Right lobe of liver (tissue), 6 donors: Measurements from ENCODE around the gene EML3. TPM values are rescaled to one million over a fixed set of nuclear protein-coding genes. Genes with fewer than 3 reads are reported as not detected.

ENCODE experiments used
- ATAC-seq, 4 donors: fragments of 200-7000 bp; cut with Tn5 transposase; one replicate each; pipeline ENCODE4 v1.9.1; 2020; ENCODE audit warnings: mild to moderate bottlenecking in 4 of 4, moderate library complexity in 4 of 4
- DNase-seq, 3 donors: peaks; one replicate each; pipeline ENCODE4 v3.0.0-alpha.2; 2020
- H3K27ac ChIP-seq, 3 donors: fragments of 200-600 bp; one replicate each; pipeline ENCODE4 v1.8.0; 2022
- H3K27me3 ChIP-seq, 2 donors: fragments of 200-600 bp; one replicate each; pipeline ENCODE4 v1.8.0; 2022
- H3K36me3 ChIP-seq, 4 donors: fragments of 200-600 bp; sonication (generic) in 1 of 4; one replicate each; pipeline versions ENCODE4 v1.5.1 to v1.8.0; 2017 to 2022; ENCODE audit warnings: control low read depth in 1 of 4
- H3K4me1 ChIP-seq, 4 donors: fragments of 200-600 bp; sonication (generic) in 1 of 4; one replicate each; pipeline versions ENCODE4 v1.5.1 to v1.8.0; 2017 to 2022; ENCODE audit warnings: control low read depth in 1 of 4
- H3K4me3 ChIP-seq, 3 donors: fragments of 200-600 bp; one replicate each; pipeline ENCODE4 v1.8.0; 2022
- H3K9me3 ChIP-seq, 4 donors: fragments of 200-600 bp; sonication (generic) in 1 of 4; one replicate each; pipeline versions ENCODE4 v1.5.1 to v1.8.0; 2017 to 2022; ENCODE audit warnings: control low read depth in 1 of 4
- POLR2A ChIP-seq: fragments of 450-650 bp; IDR thresholded peaks from one replicate; pipeline ENCODE4 v1.6.1; 2017; ENCODE audit warnings: antibody characterized with exemption, mild to moderate bottlenecking
- WGBS: methylation state at CpG from one replicate; pipeline ENCODE4 v1.1.6; 2018; ENCODE audit warnings: low coverage, low lambda C conversion rate; ENCODE audit not compliant: insufficient coverage; ENCODE audit errors: missing lambda C conversion rate; 5-methylcytosine and 5-hydroxymethylcytosine counted together
- intact Hi-C, 2 donors: fragments of 100-400 bp; cut with DNase I; formaldehyde crosslinking; loops; one replicate each; pipeline versions ENCODE4 v1.11.2 to v1.14.1; 2022
- total RNA-seq, 6 experiments: library from RNA; depleted of rRNA in 2 of 6; stranded (reverse); fragments of >200 nt in 2 of 6; fragmentation: NEBNext Ultra II Directional in 3 of 6; extraction: Animal tissue kit (Norgen Biotek cat#: 25700) in 3 of 6; gene quantifications; one replicate each; pipeline versions ENCODE4 v1.1.0 to v1.2.4, GENCODE V29; 2016 to 2023
- TF ChIP-seq, protein P1 (sequence below), 4 donors: fragments of 200-600 bp in 3 of 4; fragments of 450-650 bp in 1 of 4; IDR thresholded peaks; one replicate each; pipeline versions ENCODE4 v1.5.1 to v1.8.0; 2016 to 2022; ENCODE audit warnings: antibody characterized with exemption in 4 of 4, mild to moderate bottlenecking in 2 of 4
- donor health status: DM: no; HTN: yes; CAD: no.
- donor health status: DM: no; HTN: no; CAD: no.
- donor health status: DM: no; HTN: no; CAD: no.
- donor health status: DM: no; HTN: yes; CAD: no.
- donor health status: DM: no; HTN: yes; CAD: no.

Gene EML3
- total RNA-seq, 6 experiments from 2014 or later, result 19.1 to 36.4 (median 22.7) TPM

DNA sequence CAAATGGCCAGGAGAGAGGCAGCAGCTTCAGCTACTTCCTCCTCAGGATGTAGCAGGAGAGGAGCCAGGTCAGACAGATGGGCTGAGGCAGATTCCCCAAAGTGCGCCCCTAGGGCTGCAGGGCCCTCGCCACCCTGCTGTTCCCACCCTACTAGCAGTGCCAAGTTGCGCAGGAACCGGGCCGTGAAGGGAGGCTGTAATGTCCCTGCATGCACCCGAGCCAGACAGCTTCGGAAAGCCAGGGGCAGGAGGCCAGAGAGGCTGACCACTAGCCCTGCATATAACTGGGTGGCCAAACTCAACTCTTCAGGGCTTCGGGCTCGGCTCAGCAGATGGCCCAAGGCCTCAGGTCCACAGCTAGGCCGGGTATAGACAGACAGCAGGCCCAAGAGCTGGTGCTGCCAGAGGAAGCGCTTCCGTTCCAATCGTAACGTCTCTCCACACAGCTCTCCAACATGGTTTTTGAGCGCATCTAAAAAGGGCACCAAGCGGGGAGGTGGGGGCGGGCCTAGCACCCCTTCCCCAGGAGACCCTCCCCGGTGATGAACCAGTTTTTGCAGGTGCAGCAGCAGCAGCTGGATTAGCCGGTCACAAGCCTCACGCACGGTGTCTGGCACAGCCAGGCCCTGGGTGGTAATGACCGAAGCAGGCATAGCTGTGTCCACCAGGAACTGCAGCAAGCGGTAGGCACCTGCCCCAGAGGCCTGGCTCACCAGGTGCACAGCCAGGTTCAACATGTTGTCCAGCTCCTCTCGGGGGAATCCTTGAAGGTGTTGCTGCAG lies 35.8 kb upstream of the EML3 start:
- Histone ChIP-seq H3K36me3 (peaks cover 0 to 18% (median 5%) of the 10 kb centered on the region in 4 donors), H3K27me3 (no peaks in the 10 kb centered on the region), H3K9me3 (no peaks in the 10 kb centered on the region), H3K27ac (no peak overlapping the region), H3K4me1 (peaks cover 0 to 29% (median 8%) of the 10 kb centered on the region in 4 donors), H3K4me3 (no peak overlapping the region)
- intact Hi-C loops, result no loop called here
- WGBS, result 89% methylated on average over 6 of the region's 24 CpGs
- DNase-seq (no peak), ATAC-seq (no peak)
- no peak for TF ChIP-seq POLR2A
- TF ChIP-seq, protein P1, sequence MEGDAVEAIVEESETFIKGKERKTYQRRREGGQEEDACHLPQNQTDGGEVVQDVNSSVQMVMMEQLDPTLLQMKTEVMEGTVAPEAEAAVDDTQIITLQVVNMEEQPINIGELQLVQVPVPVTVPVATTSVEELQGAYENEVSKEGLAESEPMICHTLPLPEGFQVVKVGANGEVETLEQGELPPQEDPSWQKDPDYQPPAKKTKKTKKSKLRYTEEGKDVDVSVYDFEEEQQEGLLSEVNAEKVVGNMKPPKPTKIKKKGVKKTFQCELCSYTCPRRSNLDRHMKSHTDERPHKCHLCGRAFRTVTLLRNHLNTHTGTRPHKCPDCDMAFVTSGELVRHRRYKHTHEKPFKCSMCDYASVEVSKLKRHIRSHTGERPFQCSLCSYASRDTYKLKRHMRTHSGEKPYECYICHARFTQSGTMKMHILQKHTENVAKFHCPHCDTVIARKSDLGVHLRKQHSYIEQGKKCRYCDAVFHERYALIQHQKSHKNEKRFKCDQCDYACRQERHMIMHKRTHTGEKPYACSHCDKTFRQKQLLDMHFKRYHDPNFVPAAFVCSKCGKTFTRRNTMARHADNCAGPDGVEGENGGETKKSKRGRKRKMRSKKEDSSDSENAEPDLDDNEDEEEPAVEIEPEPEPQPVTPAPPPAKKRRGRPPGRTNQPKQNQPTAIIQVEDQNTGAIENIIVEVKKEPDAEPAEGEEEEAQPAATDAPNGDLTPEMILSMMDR (IDR thresholded peaks at IDR 0.05), result no peak

DNA sequence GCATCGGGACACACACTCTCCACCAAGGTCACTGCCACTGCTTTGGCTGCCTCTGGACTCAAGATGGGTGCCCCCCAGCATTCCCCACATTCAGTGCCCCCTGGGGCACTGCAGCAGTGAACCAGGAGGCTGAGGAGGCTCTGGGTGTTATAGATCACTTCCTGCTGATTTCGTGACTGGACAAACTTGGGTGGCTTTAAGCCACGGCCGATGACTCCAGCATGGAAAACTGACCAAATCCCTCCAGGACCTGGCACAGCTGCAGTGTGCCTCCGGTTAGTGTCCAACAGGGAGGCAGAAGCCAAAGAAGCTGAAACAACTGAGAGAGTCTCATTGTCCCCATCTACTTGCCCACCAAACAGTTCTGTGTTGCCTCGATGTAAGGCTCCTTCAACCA lies 35.0 kb upstream of the EML3 start:
- DNase-seq (no peak), ATAC-seq (no peak)
- H3K4me1 ChIP-seq, result peaks cover 0 to 28% (median 8%) of the 10 kb centered on the region in 4 donors
- H3K4me3 ChIP-seq, result no peak overlapping the region
- no peaks in the 10 kb centered on the region for H3K9me3 ChIP-seq
- 80% methylated on average over 3 of the region's 6 CpGs for WGBS
- no peak overlapping the region for H3K27ac ChIP-seq
- intact Hi-C loops, result no loop called here
- TF ChIP-seq, protein P1 (IDR thresholded peaks at IDR 0.05), result no peak
- TF ChIP-seq POLR2A, result no peak
- H3K36me3 ChIP-seq, result peaks cover 0 to 25% (median 9%) of the 10 kb centered on the region in 4 donors
- no peaks in the 10 kb centered on the region for H3K27me3 ChIP-seq

DNA sequence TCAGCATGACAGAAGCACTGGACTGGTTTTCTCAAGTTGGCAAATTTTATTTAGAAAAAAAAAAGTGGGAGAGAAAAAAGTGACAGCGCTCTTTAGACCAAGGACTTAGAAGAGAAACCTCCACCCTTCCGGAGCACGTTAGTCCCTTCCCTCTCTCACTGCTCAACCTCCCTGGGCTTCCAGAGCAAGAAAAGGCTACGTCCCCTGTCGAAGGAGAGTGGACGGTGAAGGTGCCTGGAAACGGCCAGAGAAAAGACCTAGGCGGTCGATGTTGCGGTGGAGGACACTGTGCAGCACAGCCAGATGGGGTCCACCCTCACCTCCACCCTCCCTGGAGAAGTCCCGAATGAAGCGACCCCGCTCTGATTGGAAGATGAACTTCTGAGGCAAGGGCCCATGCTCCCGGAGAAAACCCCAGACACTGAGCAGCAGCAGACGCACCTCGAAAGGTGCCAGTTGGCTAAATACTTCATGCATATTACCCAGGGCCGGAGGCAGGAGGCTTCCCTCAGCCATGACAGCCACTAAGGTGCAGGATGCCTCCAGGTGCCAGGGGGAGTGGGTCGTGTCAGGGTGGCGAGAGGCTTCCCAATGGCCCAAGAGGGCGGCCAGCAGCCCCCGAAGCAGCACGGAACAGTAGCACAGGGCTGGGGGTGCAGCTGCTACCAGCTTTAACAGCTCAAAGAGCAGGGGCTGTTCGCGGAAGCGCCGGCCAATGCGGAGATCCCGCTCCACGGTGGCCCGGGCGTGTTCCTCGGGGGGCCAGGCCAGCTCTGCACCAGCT lies 34.4 kb upstream of the EML3 start:
- TF ChIP-seq, protein P1 (IDR thresholded peaks at IDR 0.05), result no peak
- TF ChIP-seq POLR2A, result no peak
- peak overlapping the region in 2 of 3 donors; percentile 20 to 55 for H3K27ac ChIP-seq
- H3K4me3 ChIP-seq, result peak overlapping the region in 2 of 3 donors; percentile 21 to 98
- no peaks in the 10 kb centered on the region for H3K27me3 ChIP-seq
- 25% methylated on average over 11 of the region's 32 CpGs for WGBS
- peaks cover 0 to 26% (median 11%) of the 10 kb centered on the region in 4 donors for H3K36me3 ChIP-seq
- intact Hi-C loops, result no loop called here
- DNase-seq (peak in 1 of 3 donors; percentile 52), ATAC-seq (peak in 1 of 4 donors; percentile 6)
- H3K4me1 ChIP-seq, result peaks cover 0 to 22% (median 8%) of the 10 kb centered on the region in 4 donors
- H3K9me3 ChIP-seq, result no peaks in the 10 kb centered on the region

DNA sequence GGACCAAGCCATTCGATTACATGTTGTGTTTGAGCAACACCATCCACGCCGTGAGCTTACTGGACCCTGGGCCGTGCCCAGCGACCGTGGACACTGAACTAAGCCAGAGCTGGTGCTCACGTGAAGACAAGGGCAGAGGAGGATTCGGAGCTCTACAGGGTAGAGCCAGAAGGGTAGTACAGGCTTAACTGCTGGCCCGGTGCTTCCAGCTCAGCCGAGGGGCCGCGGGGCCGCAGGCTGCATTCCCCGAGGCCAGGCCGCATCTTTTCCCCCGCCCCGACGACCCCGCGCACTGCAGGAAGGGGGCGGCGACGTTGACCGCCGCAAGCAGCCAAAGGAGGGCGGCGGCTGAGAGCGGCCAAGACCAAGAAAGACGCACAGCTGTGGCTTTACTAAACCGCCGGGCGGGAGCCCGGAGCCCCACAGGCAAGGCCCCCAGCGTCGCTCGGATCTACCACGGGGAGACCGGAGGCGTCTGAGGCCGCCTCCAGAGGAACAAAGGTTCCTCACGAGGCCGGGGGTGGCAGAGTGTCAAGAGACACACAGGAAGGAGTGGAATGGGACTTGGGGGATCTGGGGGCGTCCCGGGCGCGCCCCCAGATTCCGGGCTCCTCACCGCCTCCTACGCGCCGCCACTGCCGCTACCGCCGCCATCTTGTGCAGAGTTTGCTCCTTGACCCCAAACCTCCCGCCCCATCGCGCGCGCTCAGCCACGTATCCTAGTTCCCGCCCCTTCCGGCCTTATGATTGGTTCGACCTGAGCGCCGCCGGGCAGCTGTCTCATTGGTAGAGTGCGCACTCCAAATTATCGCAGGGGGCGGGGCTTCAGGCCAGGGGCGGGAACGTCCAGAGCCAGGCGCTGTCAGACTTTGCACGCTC lies 33.6 kb upstream of the EML3 start, which contains the start of gene GANAB:
GANAB (minus strand) TSS at position 668 of the 879 bp plus-strand sequence; CDS start at position 654, 14 bp downstream.
- ATAC-seq (peak; percentile 95 to 98 (median 97)), DNase-seq (peak; percentile 99 to 100 (median 99))
- intact Hi-C loops, result no loop called here
- peaks cover 0 to 17% (median 8%) of the 10 kb centered on the region in 4 donors for H3K4me1 ChIP-seq
- peaks cover 0 to 26% (median 11%) of the 10 kb centered on the region in 4 donors for H3K36me3 ChIP-seq
- WGBS, result 0% methylated on average over 24 of the region's 73 CpGs
- peak within 1 kb of the TSS; percentile 85 to 92 (median 89) for H3K27ac ChIP-seq
- peak within 1 kb of the TSS; percentile 83 to 99 (median 98) for H3K4me3 ChIP-seq
- peak; percentile 90 for TF ChIP-seq POLR2A
- TF ChIP-seq, protein P1 (IDR thresholded peaks at IDR 0.05), result no peak
- H3K27me3 ChIP-seq, result no peaks in the 10 kb centered on the region
- no peaks in the 10 kb centered on the region for H3K9me3 ChIP-seq
